Heart left ventricle (tissue), 16 donors: ENCODE data around the gene ASXL3. TPM values are rescaled to one million over a fixed set of nuclear protein-coding genes. Genes with fewer than 3 reads are reported as not detected.

Experiments
- ATAC-seq, 4 donors: fragments of 200-7000 bp; cut with Tn5 transposase; one replicate each; pipeline ENCODE4 v1.9.1; 2020 to 2022; ENCODE audit warnings: moderate library complexity in 4 of 4, mild to moderate bottlenecking in 3 of 4, moderate number of reproducible peaks in 1 of 4
- DNase-seq, 5 donors: peaks; one replicate each; pipeline ENCODE4 v3.0.0-alpha.2; 2020
- H3K27ac ChIP-seq, 12 donors: fragments of 200-600 bp; sonication (generic) in 4 of 12; one replicate each; pipeline versions ENCODE4 v1.5.0 to v1.8.0; 2016 to 2022; ENCODE audit warnings: mild to moderate bottlenecking in 2 of 12
- H3K27me3 ChIP-seq, 9 donors: fragments of 200-600 bp; sonication (generic) in 2 of 9; one replicate each; pipeline versions ENCODE4 v1.5.1 to v1.8.0; 2016 to 2022; ENCODE audit warnings: mild to moderate bottlenecking in 3 of 9
- H3K36me3 ChIP-seq, 9 donors: fragments of 200-600 bp; sonication (generic) in 2 of 9; one replicate each; pipeline versions ENCODE4 v1.5.0 to v1.8.0; 2018 to 2022; ENCODE audit warnings: mild to moderate bottlenecking in 2 of 9
- H3K4me1 ChIP-seq, 12 donors: fragments of 200-600 bp; sonication (generic) in 4 of 12; one replicate each; pipeline versions ENCODE4 v1.5.0 to v1.8.0; 2016 to 2022; ENCODE audit warnings: mild to moderate bottlenecking in 3 of 12
- H3K4me3 ChIP-seq, 12 donors: fragments of 200-600 bp; sonication (generic) in 4 of 12; one replicate each; pipeline versions ENCODE4 v1.5.0 to v1.8.0; 2017 to 2022; ENCODE audit warnings: mild to moderate bottlenecking in 9 of 12, moderate library complexity in 4 of 12
- H3K9me3 ChIP-seq, 12 donors: fragments of 200-600 bp; sonication (generic) in 4 of 12; one replicate each; pipeline versions ENCODE4 v1.5.0 to v1.8.0; 2016 to 2022; ENCODE audit warnings: mild to moderate bottlenecking in 1 of 12
- POLR2A ChIP-seq, 2 donors: fragments of 450-650 bp; IDR thresholded peaks; one replicate each; pipeline ENCODE4 v1.6.1; 2017; ENCODE audit warnings: antibody characterized with exemption in 2 of 2, mild to moderate bottlenecking in 2 of 2, moderate library complexity in 2 of 2
- WGBS, 4 donors: extraction: QIAGEN DNeasy Blood & Tissue Kit in 2 of 4; methylation state at CpG; one replicate each; pipeline versions ENCODE4 v1.1.5 to v1.1.7; 2013 to 2018; 5-methylcytosine and 5-hydroxymethylcytosine counted together
- intact Hi-C, 10 donors: fragments of 100-400 bp; cut with DNase I; formaldehyde crosslinking; loops; one replicate each; pipeline versions ENCODE4 v1.11.1 to v1.14.2; 2022
- polyA plus RNA-seq, 2 donors: library from polyadenylated mRNA; stranded (reverse); fragments of 200-250 nt; gene quantifications; one replicate each; pipeline ENCODE4 v1.2.3, GENCODE V29; 2013
- total RNA-seq, 9 donors: library from RNA; depleted of rRNA in 2 of 9; stranded (reverse); fragments of >200 nt in 2 of 9; fragmentation: NEBNext Ultra II Directional in 3 of 9; extraction: Animal tissue kit (Norgen Biotek cat#: 25700) in 3 of 9; gene quantifications; one replicate each; pipeline versions ENCODE4 v1.1.0 to v1.2.4, GENCODE V29; 2016 to 2023
- TF ChIP-seq, protein P1 (sequence below), 12 donors: fragments of 200-600 bp; sonication (generic) in 4 of 12; IDR thresholded peaks; one replicate each; pipeline versions ENCODE4 v1.5.0 to v1.8.0; 2018 to 2022; ENCODE audit warnings: antibody characterized with exemption in 12 of 12, mild to moderate bottlenecking in 5 of 12
- donor health status: ischemic (EF 13 %, LVEDD 7.1; RV severe dilation, severe dysfunction).
- donor health status: healthy with polysubstance abuse.
- donor health status: DM: no; HTN: yes; CAD: no.
- donor health status: DM: no; HTN: no; CAD: no.
- donor health status: ischemic (EF 25% LVEDD 6.9; RV normal size, moderate dysfunction).
- donor health status: ischemic (EF 25% LVEDD 5.7; RV mildly dilated, moderate dysfunction).
- donor health status: healthy.
- donor health status: DM: yes; HTN: yes; CAD: no.
- donor health status: ischemic (EF 35%, LVEDD 5.7; RV mildly dilated, moderate dysfunction).
- donor health status: nonischemic (EF 11% LVEDD 7.7; RV severe dilation, severe dysfunction).
- donor health status: DM: yes; HTN: yes; CAD: no.
- donor health status: PGD.
- donor health status: ischemic (EF 29% LVEDD 5.4; RV normal size, mild dysfunction).
- donor health status: nonischemic (EF 23%, LVEDD 6.1; RV moderate dilation, normal function).

The ASXL3 gene
- total and polyA plus RNA-seq, 11 donors, result 0.65 to 8.9 (median 3.5) TPM

DNA sequence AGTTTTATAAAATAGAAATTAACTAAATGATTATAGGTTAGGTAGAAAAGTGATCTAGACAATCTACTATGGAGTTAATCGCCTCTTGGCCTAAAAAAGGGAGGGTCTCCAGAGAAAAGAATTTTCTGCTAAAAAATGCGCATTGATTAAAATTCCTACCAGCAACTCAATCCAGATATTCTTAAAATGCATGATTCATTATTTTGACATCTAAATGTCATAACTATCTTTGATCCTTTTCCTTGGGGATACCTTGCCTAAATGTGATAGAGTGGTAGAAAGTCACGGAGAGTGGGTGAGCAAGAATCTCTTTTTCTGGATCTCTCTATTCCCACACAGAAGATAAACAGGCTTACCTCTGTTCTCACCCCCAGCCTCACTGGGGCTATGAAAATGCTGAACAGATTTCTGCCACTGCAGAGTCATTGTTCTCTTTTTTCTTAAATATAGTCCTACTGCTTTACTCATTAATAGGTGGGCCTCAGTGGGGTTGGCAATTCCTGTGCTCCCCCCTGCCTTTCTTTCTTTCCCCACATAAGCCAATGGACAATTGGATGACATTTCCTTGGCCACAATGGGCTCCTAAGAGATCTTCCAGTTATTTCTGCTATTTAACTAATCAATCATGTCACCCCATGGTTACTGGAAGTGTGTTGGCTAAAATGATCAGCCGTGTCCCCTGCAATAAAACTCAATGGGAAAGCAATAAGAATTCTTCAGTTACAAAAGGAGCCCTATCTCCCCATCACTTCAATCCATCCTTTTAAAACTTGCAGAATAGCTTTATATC, 5.8 kb upstream of the ASXL3 start:
- 91 to 96% (median 93%) methylated on average over 4 of the region's 4 CpGs for WGBS, 4 donors
- TF ChIP-seq, protein P1, sequence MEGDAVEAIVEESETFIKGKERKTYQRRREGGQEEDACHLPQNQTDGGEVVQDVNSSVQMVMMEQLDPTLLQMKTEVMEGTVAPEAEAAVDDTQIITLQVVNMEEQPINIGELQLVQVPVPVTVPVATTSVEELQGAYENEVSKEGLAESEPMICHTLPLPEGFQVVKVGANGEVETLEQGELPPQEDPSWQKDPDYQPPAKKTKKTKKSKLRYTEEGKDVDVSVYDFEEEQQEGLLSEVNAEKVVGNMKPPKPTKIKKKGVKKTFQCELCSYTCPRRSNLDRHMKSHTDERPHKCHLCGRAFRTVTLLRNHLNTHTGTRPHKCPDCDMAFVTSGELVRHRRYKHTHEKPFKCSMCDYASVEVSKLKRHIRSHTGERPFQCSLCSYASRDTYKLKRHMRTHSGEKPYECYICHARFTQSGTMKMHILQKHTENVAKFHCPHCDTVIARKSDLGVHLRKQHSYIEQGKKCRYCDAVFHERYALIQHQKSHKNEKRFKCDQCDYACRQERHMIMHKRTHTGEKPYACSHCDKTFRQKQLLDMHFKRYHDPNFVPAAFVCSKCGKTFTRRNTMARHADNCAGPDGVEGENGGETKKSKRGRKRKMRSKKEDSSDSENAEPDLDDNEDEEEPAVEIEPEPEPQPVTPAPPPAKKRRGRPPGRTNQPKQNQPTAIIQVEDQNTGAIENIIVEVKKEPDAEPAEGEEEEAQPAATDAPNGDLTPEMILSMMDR (IDR thresholded peaks at IDR 0.05), result no peak
- no peak for TF ChIP-seq POLR2A (IDR thresholded peaks at IDR 0.05)
- Histone ChIP-seq H3K27ac (no peak overlapping the region), H3K4me1 (peaks cover 0 to 7% (median 0%) of the 10 kb centered on the region in 12 donors), H3K36me3 (no peaks in the 10 kb centered on the region), H3K4me3 (no peak overlapping the region), H3K27me3 (peaks cover 0 to 7% (median 0%) of the 10 kb centered on the region in 9 donors), H3K9me3 (peaks cover 0 to 8% (median 0%) of the 10 kb centered on the region in 12 donors)
- intact Hi-C loops, result loop anchor here in 2 of 10 donors (10.0 kb wide), 2 partner anchors 73 to 143 kb away; no protein-coding TSS in a partner anchor
- DNase-seq (no peak), ATAC-seq (no peak)

DNA sequence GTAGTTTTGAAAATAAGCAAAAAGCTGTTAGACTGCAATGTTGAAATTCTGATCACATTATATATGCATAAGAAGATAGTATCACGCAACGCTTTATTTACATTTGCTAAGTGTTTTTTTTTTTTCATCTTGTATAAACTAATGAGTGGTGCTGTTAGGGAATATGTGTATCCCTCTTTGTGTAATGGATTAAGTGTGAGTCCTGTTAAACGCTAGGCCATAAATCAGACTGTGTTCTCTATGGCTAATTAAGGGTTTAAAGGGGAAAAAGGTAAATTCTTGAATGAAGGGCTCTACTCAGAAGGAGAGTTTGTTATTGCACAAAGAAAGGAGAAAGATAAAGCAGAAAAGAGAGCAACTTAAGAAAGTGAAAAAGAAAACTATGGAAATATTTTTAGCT, 4.8 kb upstream of the ASXL3 start:
- no peaks in the 10 kb centered on the region for H3K9me3 ChIP-seq
- H3K4me1 ChIP-seq, result peaks cover 0 to 7% (median 0%) of the 10 kb centered on the region in 12 donors
- no peak overlapping the region for H3K4me3 ChIP-seq
- no peak overlapping the region for H3K27ac ChIP-seq
- no peak for DNase-seq
- H3K36me3 ChIP-seq, result no peaks in the 10 kb centered on the region
- no peak for TF ChIP-seq POLR2A (IDR thresholded peaks at IDR 0.05)
- TF ChIP-seq, protein P1 (IDR thresholded peaks at IDR 0.05), result no peak
- 94 to 98% (median 97%) methylated on average over 3 of the region's 3 CpGs for WGBS, 4 donors
- ATAC-seq, result no peak
- peaks cover 0 to 15% (median 0%) of the 10 kb centered on the region in 9 donors for H3K27me3 ChIP-seq
- intact Hi-C loops, result loop anchor here in 2 of 10 donors (10.0 kb wide), 2 partner anchors 72 to 142 kb away; no protein-coding TSS in a partner anchor

DNA sequence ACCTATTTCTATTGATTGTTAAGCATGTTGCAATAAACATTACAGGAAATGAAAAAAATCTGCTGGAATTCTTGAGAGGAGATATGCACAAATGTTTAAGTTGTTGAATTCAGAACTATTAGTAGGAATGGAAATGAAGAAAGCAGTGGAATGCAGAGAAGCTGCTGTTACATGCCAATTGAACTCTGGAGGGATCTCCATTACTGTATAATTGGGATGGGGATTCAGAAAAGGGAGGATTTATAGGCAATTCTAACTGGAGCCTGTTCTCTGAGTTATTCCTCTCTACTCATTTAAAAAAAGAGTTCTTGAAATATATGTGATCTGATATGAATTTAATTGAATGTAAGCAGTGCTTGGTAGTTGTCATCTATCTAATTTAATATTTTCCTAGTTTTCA, 2.6 kb upstream of the ASXL3 start:
- Histone ChIP-seq H3K4me1 (peaks cover 0 to 7% (median 0%) of the 10 kb centered on the region in 12 donors), H3K27me3 (peaks cover 0 to 22% (median 0%) of the 10 kb centered on the region in 9 donors), H3K36me3 (no peaks in the 10 kb centered on the region), H3K9me3 (no peaks in the 10 kb centered on the region), H3K27ac (no peak overlapping the region), H3K4me3 (no peak overlapping the region)
- ATAC-seq (no peak), DNase-seq (no peak)
- intact Hi-C loops, result loop anchor here in 2 of 10 donors (10.0 kb wide), 2 partner anchors 69 to 139 kb away; no protein-coding TSS in a partner anchor
- TF ChIP-seq, protein P1 (IDR thresholded peaks at IDR 0.05), result no peak
- no peak for TF ChIP-seq POLR2A (IDR thresholded peaks at IDR 0.05)

DNA sequence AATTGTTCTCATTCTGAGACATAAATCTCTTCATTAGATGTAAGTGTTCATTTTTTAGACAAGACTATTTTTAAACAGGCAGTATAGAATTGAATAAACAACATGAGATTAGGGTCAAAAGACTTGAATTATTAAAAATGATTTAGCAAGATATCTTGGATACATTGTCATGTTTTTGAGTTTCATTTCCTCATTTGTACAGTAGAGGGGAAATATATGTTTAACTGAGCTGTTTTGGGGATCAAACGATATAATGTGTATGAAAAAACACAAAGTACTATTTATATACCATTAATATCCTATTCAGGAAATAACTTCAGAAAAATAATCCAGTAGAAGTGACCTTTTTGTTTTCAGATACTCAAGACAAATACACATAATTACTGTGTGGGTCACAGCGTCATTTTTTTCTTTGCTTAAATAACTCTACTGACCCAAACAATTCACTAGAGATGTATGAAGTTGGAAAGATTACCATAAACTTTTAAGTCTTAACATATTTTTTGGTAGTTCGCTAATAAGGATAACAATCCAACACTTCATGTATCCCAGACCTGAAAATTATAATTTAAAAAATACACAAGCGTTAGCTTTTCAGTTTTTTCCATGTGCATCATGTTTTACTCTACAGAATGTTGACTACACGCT, 896 bp upstream of the ASXL3 start:
- intact Hi-C loops, result loop anchor here in 2 of 10 donors (10.0 kb wide), 2 partner anchors 68 to 138 kb away; no protein-coding TSS in a partner anchor
- no peaks in the 10 kb centered on the region for H3K9me3 ChIP-seq
- TF ChIP-seq, protein P1 (IDR thresholded peaks at IDR 0.05), result no peak
- TF ChIP-seq POLR2A (IDR thresholded peaks at IDR 0.05), result no peak
- H3K27ac ChIP-seq, result peak overlapping the region; percentile 78 to 94 (median 88)
- H3K27me3 ChIP-seq, result peaks cover 0 to 22% (median 0%) of the 10 kb centered on the region in 9 donors
- H3K4me1 ChIP-seq, result peaks cover 0 to 8% (median 0%) of the 10 kb centered on the region in 12 donors
- DNase-seq (no peak), ATAC-seq (no peak)
- H3K36me3 ChIP-seq, result no peaks in the 10 kb centered on the region
- 13 to 19% (median 15%) methylated on average over 5 of the region's 5 CpGs for WGBS, 4 donors
- H3K4me3 ChIP-seq, result peak overlapping the region in 11 of 12 donors; percentile 56 to 88 (median 75)
